ENCODE results near the gene GNPTAB.
A peak's percentile ranks its signal among the peaks of the same experiment; 100 is the strongest.

The GNPTAB gene

DNA sequence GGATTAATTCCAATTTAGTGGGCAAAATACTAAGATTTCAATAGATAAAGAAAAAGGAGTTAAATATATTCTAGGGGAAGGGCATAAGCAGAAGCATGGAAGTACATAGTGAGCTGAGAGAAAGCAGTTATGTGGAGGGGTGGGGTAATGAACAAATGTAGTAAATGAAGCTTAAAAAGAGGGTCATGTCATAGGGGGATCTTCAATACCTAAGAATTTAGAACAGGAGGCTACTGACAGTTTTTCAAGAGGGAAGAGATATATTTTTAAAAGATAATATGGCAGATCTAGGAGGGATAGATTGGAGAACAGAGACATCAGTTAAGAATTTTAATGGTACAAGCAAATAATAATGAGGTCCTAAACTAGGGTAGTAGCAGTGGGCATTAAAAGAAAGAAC, 100.9 kb downstream of the GNPTAB start:
- DNase-seq: no peak

DNA sequence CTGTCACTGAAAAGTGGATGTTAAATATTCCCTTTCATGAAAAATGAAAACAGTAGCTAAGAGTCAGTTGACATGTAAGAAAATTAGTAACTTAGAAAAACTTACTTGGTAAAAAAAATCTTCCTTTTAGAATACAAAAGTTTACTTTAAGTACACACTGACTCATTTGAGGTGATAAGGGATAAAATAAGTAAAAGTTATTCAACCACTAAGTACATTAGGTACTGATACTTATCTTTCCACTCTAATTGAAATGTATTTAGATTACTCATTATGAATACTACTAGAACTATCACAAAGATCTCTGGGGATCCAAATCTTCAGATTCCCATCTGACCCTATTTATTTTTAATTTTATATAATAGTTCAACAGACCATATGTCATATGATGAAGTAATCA, 103.7 kb downstream of the GNPTAB start:
- no peak for DNase-seq

DNA sequence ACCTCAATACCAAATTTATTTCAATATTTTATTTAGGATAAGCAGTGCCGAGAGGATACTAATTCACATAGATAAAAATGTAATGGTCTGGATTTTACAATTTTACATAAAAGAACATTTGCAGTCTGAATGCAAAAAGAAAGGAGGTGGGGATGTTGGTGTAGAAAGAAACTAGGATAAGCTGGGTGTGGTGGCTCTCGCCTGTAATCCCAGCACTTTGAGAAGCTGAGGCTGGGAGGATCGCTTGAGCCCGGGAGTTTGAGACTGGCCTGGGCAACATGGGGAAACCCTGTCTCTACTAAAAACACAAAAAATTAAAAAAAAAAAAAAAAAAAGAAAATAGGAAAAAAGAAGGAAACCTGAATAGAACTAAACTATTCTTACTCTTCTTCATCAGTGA, 108.4 kb downstream of the GNPTAB start:
- DNase-seq: no peak

DNA sequence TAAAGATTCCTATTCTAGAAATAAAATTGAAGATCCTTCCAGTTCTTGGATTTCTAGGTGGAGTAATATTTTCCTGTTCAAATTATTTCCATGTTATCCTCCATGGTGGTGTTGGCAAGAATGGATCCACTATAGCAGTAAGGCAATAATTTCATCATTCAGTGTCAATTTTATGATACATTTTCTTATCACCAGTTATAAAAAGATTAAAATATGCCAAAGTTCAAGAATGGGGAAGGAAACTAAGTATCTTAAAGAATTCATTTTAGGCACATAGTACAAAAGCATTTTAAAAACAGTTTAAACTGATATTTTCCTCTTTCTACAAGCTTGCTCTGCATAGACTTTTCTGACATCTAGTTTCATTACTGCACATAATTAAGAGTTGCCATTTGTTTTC, 110.6 kb downstream of the GNPTAB start:
- DNase-seq: no peak

DNA sequence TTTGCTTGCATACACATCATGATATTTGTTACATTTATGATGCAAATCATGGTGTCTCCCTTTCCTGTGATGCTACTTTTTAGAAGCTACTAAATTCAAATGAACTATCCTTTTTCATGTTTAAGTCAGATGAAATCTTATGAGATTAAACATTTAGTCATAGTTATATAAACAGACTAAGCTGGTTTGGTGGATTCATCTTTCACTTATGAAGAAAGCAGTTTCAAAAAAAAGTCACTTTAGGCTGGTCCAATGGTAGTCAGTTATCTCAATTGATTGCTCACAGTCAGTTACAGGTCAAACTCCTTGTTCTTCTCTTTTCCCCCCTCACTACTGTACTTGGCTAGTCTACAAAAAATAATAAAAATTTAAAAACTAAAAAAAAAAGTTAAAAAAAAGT, 111.2 kb downstream of the GNPTAB start:
- no peak for DNase-seq

DNA sequence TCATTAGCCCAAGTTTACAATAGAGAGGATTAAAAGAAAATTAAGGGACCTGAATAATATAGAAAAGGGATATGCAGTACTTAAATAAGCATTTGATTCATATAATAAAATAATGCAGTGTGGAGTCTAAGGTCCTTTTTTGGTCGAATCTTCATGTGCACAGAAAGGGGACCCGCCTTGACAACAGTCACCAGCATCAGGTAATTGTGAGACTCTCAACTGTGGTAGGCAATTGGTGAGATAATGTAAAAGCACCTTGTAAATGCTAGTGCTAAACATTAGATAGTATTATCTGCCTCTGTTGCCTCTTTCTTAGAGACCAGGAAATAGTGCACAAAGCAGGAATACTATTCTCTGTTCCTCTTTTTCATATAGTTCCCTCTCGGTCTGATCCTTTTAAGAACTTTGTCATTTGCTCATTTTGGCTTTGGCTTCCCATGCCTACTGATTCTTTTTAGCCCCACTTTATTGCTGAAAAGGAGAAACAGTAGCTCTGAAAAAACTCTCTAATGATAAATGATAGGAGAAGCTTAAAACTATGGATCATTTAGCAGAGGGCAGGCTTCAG, 115.8 kb downstream of the GNPTAB start:
- DNase-seq: peak; percentile 18

DNA sequence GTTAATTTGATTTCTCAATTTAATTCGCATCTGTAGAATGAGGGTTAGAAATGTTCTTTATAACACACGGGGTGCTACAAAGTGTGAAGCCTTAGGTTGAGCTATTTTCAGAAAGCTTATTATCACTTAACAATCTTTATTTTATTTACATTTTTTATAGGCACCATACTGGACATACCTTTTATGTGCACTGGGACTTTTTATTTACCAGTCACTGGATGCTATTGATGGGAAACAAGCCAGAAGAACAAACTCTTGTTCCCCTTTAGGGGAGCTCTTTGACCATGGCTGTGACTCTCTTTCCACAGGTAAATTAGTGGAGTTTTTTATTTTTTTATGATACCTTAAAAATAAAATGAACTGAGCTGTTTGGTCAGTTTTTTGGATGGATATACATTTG, 116.8 kb downstream of the GNPTAB start:
- no peak for DNase-seq

DNA sequence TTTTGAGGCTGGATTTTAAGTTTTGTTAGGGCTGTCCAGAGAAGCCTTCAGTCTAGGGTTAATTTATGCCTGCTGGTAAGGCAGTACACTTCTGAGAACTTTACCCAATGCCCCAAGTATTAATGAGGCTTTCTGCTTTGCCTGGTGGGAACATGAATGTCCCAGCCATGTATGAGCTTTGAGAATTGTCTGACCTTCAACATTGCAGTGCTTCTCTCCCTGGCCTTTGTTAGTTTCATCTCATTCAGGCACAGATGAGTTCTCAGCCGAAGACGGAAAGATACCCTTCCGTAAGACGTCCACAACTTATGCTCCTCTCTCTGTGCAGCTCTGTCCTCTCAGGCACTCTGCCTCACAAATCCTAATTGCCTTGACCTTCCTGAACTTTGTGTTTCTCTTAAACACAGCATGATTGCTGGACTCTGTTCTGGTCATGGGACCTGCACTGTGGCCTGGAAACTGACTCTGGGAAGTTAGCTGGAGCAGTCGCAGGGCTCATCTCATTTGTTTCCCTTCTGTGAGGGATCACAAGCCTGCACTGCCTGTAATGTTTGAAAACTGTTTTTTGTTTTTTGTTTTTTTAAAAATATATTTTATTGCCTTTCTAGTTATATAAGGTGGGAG, 117.6 kb downstream of the GNPTAB start:
- no peak for DNase-seq

DNA sequence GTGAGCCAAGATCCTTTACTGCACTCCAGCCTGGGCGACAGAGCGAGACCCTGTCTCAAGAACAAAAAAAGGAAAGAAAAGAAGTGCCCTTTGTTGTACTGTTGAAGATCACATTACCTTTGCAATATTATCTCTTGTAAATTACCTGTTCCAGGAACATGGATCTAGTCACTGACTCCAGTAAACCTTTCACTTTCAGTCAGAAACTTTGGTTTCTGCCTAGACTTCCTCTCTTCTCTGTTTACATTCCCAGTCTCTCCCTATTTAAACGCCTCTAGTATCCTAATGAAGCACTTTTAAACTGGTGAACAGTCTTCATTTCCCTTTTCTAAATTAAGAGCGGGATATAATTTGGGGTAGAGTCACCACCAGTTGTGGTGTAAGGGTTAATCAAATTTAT, 120.5 kb downstream of the GNPTAB start:
- no peak for DNase-seq

DNA sequence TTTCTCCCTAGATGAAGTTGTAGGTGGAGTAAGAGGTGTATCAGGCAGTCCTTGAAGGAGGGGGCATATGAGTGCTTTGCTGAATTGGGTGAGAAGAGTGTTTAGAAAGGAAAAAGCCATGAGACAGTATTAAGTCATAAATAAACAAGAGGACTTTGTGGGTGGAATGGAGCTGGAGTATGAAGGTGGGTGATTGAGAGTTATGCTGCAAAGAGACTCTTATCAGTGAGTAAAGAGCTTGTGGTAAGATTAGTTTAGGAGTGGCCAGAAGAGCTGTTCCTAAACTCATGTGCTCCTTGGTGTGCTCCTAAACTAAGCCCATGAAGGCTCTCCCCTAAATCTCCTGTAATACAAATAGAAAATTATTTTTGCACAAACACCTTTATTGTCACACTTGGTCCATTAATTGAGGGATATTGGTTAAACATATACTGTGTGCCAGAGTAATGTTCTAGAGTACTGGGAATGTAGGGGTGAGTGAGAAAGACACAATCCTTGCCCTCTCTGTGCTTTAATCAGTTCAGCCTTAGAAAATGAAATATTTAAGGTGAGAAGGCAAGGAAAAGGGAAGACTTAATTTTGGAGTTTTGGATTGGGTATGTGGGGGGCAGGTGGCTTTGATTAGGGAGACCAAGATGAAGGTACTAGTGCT, 123.5 kb downstream of the GNPTAB start:
- DNase-seq: peak; percentile 60

DNA sequence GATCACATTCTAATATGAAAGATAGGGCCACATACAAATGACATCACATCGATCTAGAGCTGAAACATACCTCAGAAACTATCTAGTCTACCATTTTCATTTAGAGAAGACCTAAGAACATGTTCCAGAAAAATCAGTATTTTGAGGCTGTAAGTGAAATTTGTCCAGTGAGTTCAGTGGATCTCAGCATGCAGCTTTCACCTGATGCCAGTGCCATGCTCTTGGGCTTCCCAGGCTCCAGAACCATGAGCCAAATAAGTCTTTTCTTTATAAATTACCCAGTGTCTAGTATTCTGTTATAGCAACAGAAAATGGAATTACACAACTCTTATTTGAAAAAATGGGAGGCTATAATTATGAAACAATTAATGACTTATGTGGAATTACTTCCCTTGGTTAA, 124.4 kb downstream of the GNPTAB start:
- no peak for DNase-seq

DNA sequence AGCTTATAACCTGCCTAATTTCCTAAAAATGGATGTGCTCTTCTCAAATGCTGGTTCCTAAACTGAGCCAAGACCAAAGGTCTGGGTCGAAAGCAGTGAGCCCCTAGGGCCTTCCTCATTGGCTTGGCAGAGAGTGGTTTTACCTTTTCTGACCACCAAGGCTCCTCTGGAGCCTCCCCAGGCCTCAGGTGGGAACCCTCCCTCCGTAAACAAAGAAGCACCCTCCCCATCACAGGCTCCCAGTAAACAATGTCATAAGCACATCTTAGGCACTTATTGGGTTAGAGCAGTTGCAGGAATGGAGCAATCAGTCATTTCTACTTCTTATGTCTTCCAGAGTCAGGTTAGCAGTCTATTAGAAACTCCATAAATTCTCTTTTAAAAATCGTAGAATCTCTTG, 127.3 kb downstream of the GNPTAB start:
- no peak for DNase-seq

DNA sequence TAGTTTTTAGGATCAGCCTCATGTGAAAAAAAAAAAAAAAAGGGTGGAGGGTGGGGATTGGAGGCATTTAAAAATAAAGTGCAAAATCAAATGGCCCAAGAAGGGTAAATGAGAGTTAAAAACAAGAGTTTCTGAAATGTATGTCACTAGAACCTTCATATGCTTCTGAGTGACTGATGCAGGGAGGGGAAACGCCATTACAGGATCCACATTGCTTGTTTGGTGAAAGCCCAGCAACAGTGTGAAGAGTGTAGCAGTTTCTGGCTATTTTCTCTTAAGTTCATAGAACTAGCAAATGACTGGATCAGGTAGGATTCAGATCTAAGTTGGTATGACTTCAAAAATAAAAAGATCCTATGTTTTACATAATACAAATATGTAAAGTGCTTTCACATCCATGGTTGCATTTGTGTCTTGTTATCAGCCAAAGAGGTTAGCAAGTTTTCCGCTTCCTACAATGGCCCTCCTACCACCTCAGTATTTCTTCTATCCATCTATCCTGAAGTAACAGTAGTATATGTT, 130.4 kb downstream of the GNPTAB start:
- DNase-seq: peak; percentile 9

DNA sequence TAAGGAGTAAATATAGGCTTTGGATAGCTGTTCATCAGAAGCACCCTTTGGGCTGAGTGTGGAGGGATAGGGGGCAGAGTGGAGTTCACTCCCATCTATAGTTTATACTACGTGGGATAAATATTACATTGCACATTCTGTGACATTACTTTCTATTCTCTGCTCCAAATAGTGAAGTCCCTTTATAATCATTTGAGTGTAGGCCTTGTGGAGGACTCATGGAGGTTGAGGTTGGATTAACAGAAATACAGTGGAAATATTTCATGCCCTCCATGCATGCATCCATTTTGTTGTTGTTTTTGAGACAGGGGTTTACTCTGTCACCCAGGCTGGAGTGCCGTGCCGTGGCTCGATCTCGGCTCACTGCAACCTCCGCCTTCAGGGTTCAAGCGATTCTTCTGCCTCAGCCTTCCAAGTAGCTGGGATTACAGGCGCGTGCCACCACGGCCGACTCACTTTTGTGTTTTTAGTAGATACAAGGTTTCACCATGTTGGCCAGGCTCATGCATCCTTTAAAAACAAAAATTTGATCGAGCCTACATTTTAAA, 131.9 kb downstream of the GNPTAB start:
- DNase-seq: no peak

DNA sequence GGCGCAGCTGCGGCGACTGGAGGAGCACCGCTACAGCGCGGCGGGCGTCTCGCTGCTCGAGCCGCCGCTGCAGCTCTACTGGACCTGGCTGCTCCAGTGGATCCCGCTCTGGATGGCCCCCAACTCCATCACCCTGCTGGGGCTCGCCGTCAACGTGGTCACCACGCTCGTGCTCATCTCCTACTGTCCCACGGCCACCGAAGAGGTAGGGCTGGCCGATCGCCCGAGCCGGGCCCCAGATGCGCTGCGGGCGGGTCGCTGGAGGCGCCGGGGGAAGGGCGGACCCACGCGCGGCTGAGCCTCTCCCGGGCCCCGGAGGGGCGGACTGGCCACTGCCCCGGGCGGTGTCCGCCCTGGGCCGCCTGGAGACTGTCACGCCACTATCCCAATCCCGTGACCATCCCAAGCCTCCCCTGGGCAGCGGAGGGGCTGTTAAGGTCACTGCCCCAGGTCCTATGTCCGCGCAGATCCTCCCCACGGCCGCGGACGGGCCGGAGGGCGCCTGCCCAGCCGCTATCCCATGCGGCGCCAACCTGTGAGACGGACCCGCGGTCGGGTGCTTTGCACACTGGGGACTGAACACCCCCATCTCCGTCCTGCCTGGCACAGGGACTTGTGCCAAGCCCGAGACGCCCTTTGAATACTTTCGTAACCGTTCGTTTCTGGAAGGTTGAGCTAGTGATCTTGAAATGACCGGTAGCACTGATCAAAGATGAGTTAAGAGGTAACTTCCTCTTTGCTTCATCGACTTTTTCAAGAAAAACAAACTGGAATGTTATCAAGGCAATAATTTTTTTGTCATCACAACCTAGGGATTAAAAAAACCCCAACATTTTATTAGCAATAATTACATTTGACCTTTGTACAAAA, 132.6 kb downstream of the GNPTAB start:
- peak; percentile 77 for DNase-seq

DNA sequence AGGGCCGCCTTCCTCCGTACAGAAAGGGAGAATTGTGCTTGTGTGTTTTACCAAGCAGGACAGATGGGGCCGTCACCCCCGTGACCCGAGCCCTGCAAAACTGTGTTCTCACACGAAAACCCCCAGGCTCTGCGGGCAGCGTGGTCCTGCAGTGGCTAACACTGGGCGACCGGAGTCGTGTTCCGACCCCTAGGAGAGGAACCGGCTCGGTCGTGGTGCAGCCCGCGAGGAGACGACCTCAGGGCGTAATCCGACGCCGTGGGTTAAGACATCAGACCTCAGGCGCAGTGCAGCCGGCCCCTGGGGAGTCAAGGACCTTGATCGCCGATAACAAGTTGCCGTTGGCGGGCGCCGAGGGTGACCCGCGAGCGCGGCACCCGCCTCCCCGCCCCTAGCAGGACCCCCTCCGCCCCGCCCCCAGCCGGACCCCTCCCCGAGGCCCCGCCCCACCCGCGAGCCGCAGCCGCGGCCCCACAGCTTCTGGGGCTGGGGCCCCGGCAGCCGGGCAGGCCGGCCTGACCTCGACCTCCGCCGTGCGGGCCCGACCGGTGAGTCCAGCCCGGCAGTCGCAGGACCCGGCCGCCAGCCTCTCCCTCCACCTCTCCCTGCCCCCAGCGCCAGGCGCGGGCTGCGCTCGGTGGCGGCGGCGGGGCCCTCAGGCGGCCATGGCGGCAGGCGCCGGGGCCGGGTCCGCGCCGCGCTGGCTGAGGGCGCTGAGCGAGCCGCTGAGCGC, 133.4 kb downstream of the GNPTAB start, which contains the start of gene CHPT1:
TSS of gene CHPT1 (plus strand) at position 444 of the 733 bp plus-strand sequence. CDS start at position 666, 222 bp downstream.
- peak; percentile 90 for DNase-seq

DNA sequence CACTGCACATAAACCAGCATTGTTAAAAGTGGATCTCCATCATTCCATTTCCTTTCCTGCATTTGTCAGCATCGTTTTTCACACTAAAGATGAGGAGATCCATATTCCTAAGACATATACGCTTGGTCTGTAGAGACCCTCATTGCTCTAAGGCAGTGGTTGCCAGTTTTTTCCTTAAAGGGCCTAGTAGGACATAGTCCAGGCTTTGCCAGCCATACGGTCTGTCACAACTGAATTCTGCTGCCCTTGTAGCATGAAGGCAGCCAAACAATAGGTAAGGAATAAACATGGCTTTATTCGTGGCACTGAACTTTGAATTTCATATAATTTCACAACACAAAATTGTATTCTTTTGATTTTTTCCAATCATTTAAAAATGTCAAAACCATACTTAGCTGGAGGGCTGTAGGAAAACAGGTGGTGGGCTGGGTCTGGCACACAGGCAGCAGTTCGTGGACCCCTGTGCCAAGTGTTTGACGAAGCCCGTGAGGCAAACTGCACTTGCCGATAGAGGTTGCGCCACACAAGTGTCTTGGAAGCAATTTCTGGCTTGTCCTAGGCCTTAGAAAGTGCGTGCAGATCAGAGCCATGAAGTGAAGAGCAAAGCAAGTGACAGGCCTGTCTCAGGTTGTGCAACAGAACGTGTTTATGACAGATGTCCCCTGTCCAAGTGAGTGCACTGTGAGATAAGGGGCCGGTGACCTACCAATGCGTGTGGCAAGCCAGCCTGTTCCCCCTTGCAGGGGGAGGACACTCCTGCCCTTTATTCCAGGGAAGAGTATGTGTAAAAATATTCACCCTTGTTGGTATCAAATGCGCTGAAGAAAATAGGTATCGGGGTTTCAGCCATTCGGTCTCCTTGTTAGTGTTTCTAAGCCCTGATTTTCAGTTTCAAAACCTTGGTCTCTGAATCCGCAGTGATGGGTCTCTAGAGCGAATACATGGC, 134.2 kb downstream of the GNPTAB start:
- DNase-seq: peak; percentile 95

DNA sequence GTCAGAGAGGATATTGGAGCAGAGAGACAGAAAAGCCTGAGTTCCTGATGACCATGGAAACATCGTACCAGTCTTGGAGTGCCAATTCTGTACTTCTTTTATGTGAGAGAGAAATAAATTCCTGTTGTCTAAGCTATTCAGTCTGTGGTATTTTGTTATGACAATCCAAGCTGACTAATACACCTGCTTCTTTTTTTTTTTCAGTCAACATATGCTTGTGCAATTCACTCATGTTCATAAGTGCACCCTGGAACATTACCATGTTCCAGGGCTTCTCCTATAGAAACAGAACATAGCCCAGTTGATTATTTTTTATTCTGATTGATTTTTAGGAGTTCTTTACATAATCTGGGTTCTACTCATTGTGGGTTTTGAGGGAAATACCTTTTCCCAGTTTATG, 135.1 kb downstream of the GNPTAB start:
- DNase-seq: peak; percentile 40

Measured in hematopoietic multipotent progenitor cell treated with erythropoietin and hydrocortisone succinate and interleukin-3 and kit ligand, for 8 days (in vitro differentiated cells).